MM.1S (cell line): ENCODE results near the gene CCNT2.

ENCODE experiments used
- DNase-seq: peaks from one replicate; pipeline ENCODE4 v3.0.0-alpha.2; 2015
- H2AFZ ChIP-seq: fragments of 300-600 bp; sonication (generic); 2 replicates; pipeline ENCODE4 v1.6.0; 2016; ENCODE audit warnings: antibody characterized with exemption, low read length
- H3F3A ChIP-seq: fragments of 300-600 bp; sonication (generic); 2 replicates; pipeline ENCODE4 v1.6.1; 2016; ENCODE audit warnings: mild to moderate bottlenecking, antibody characterized with exemption, low read length, moderate library complexity, mixed read lengths; ENCODE audit not compliant: insufficient read depth
- H3K27ac ChIP-seq: fragments of 300-600 bp; sonication (generic); 2 replicates; pipeline ENCODE4 v1.5.1; 2016; ENCODE audit warnings: mild to moderate bottlenecking, low read length
- H3K27me3 ChIP-seq: fragments of 300-600 bp; sonication (generic); replicated peaks from 2 replicates; pipeline ENCODE4 v1.6.0; 2016; ENCODE audit warnings: low read length; ENCODE audit not compliant: insufficient read depth
- H3K36me3 ChIP-seq: fragments of 300-600 bp; sonication (generic); replicated peaks from 2 replicates; pipeline ENCODE4 v1.6.1; 2016; ENCODE audit warnings: mild to moderate bottlenecking, low read length, mixed read lengths; ENCODE audit not compliant: insufficient read depth
- H3K4me1 ChIP-seq: fragments of 300-600 bp; sonication (generic); 2 replicates; pipeline ENCODE4 v1.6.1; 2016; ENCODE audit warnings: low read length, mixed read lengths
- H3K4me2 ChIP-seq: fragments of 300-600 bp; sonication (generic); 2 replicates; pipeline ENCODE4 v1.6.0; 2016; ENCODE audit warnings: low read depth, low read length
- H3K4me3 ChIP-seq: fragments of 300-600 bp; sonication (generic); 2 replicates; pipeline ENCODE4 v1.5.1; 2016; ENCODE audit warnings: low read length, mixed read lengths
- H3K79me2 ChIP-seq: fragments of 300-600 bp; sonication (generic); 2 replicates; pipeline ENCODE4 v1.6.1; 2016; ENCODE audit warnings: mixed run types, low read length, mixed read lengths
- H3K9ac ChIP-seq: fragments of 300-600 bp; sonication (generic); 2 replicates; pipeline ENCODE4 v1.6.1; 2016; ENCODE audit warnings: low read length, mixed read lengths
- H3K9me2 ChIP-seq: fragments of 300-600 bp; sonication (generic); replicated peaks from 2 replicates; pipeline ENCODE4 v1.6.1; 2016; ENCODE audit warnings: mild to moderate bottlenecking, low read length, mixed read lengths; ENCODE audit not compliant: insufficient read depth
- H3K9me3 ChIP-seq: fragments of 300-600 bp; sonication (generic); replicated peaks from 2 replicates; pipeline ENCODE4 v1.6.1; 2016; ENCODE audit warnings: mild to moderate bottlenecking, low read length, mixed read lengths; ENCODE audit not compliant: insufficient read depth
- H4K20me1 ChIP-seq: fragments of 300-600 bp; sonication (generic); 2 replicates; pipeline ENCODE4 v1.6.1; 2016; ENCODE audit warnings: mild to moderate bottlenecking, low read length, moderate library complexity, mixed read lengths; ENCODE audit not compliant: insufficient read depth
- CTCF ChIP-seq: fragments of 300-600 bp; sonication (generic); IDR thresholded peaks from 2 replicates; pipeline ENCODE4 v1.5.1; 2016; ENCODE audit warnings: antibody characterized with exemption, low read length, mixed read lengths
- EZH2 ChIP-seq: fragments of 300-600 bp; sonication (generic); optimal IDR thresholded peaks from 2 replicates; pipeline ENCODE3; 2017; ENCODE audit warnings: low read depth, mild to moderate bottlenecking, antibody characterized with exemption, low read length, mixed read lengths
- EZH2phosphoT487 ChIP-seq: fragments of 300-600 bp; sonication (generic); IDR thresholded peaks from 2 replicates; pipeline ENCODE4 v1.6.1; 2018; ENCODE audit warnings: antibody characterized with exemption, low read length

Gene CCNT2

GRCh38 chr2:134910763-134911399, 7.7 kb upstream of the CCNT2 start:
- H4K20me1 ChIP-seq, result no peaks in the 10 kb centered on the region
- H3K4me3 ChIP-seq, result no peak overlapping the region
- H3K27me3 ChIP-seq, result no peaks in the 10 kb centered on the region
- H3K4me1 ChIP-seq, result no peaks in the 10 kb centered on the region
- H3F3A ChIP-seq, result no peaks in the 10 kb centered on the region
- H2AFZ ChIP-seq, result no peak overlapping the region
- no peak for DNase-seq
- no peaks in the 10 kb centered on the region for H3K9me2 ChIP-seq
- TF ChIP-seq CTCF, result no peak
- TF ChIP-seq EZH2, result no peak
- no peak for TF ChIP-seq EZH2phosphoT487
- no peak overlapping the region for H3K27ac ChIP-seq
- H3K4me2 ChIP-seq, result no peak overlapping the region
- no peaks in the 10 kb centered on the region for H3K36me3 ChIP-seq
- no peaks in the 10 kb centered on the region for H3K79me2 ChIP-seq
- no peaks in the 10 kb centered on the region for H3K9me3 ChIP-seq
- no peak overlapping the region for H3K9ac ChIP-seq

- TF ChIP-seq CTCF, result no peak
- no peak for TF ChIP-seq EZH2
- TF ChIP-seq EZH2phosphoT487, result no peak
These were observed 7.2 kb upstream of the CCNT2 start for GRCh38 chr2:134911400-134911785.

GRCh38 chr2:134912361-134912760, 6.3 kb upstream of the CCNT2 start:
- Histone ChIP-seq H3K36me3 (no peaks in the 10 kb centered on the region), H3K9ac (no peak overlapping the region), H4K20me1 (no peaks in the 10 kb centered on the region), H3K4me1 (peaks cover 7% of the 10 kb centered on the region; the same call in 1 of the 2 replicates), H3K9me2 (no peaks in the 10 kb centered on the region), H3K79me2 (peaks cover 8% of the 10 kb centered on the region), H3K27ac (no peak overlapping the region), H3K4me3 (no peak overlapping the region), H3K27me3 (no peaks in the 10 kb centered on the region), H3K4me2 (no peak overlapping the region), H3F3A (peaks cover 5% of the 10 kb centered on the region; the same call in 1 of the 2 replicates), H3K9me3 (no peaks in the 10 kb centered on the region), H2AFZ (no peak overlapping the region)
- DNase-seq, result no peak
- no peak for TF ChIP-seq EZH2phosphoT487

More at GRCh38 chr2:134911400-134911785, 7.2 kb upstream of the CCNT2 start:
- no peaks in the 10 kb centered on the region for H3K4me1 ChIP-seq
- H3K27me3 ChIP-seq, result no peaks in the 10 kb centered on the region
- H3K79me2 ChIP-seq, result no peaks in the 10 kb centered on the region
- H3K4me2 ChIP-seq, result no peak overlapping the region
- H2AFZ ChIP-seq, result no peak overlapping the region
- no peak overlapping the region for H3K4me3 ChIP-seq
- H3K9ac ChIP-seq, result no peak overlapping the region
- no peaks in the 10 kb centered on the region for H3K9me2 ChIP-seq
- H4K20me1 ChIP-seq, result no peaks in the 10 kb centered on the region
- no peaks in the 10 kb centered on the region for H3K9me3 ChIP-seq
- H3K27ac ChIP-seq, result no peak overlapping the region
- H3F3A ChIP-seq, result no peaks in the 10 kb centered on the region
- H3K36me3 ChIP-seq, result no peaks in the 10 kb centered on the region
- no peak for DNase-seq

- peak overlapping the region; percentile 76 for H3K4me3 ChIP-seq
- H3F3A ChIP-seq, result peaks cover 21% of the 10 kb centered on the region
- no peaks in the 10 kb centered on the region for H3K9me3 ChIP-seq
- H3K9ac ChIP-seq, result peak overlapping the region; percentile 68
- peak overlapping the region; percentile 82 for H3K27ac ChIP-seq
- no peaks in the 10 kb centered on the region for H3K36me3 ChIP-seq
- DNase-seq, result no peak
- no peak for TF ChIP-seq CTCF
- no peak for TF ChIP-seq EZH2phosphoT487
- no peak for TF ChIP-seq EZH2
- H3K27me3 ChIP-seq, result no peaks in the 10 kb centered on the region
- no peaks in the 10 kb centered on the region for H3K9me2 ChIP-seq
- H3K79me2 ChIP-seq, result peaks cover 46% of the 10 kb centered on the region
- H2AFZ ChIP-seq, result peak overlapping the region; percentile 73
- peaks cover 16% of the 10 kb centered on the region for H4K20me1 ChIP-seq
- H3K4me1 ChIP-seq, result peaks cover 16% of the 10 kb centered on the region
- peak overlapping the region; percentile 59 for H3K4me2 ChIP-seq
These were observed 1.2 kb upstream of the CCNT2 start for GRCh38 chr2:134917360-134917865.
